A549 (cell line): ENCODE results near the gene PPP1R13L.

Source experiments
- CTCF ChIP-seq: fragments of >200 bp; sonication (Bioruptor Twin); formaldehyde crosslinking; IDR thresholded peaks from 3 replicates; pipeline ENCODE4 v1.5.1; 2016
- REST ChIP-seq: fragments of 200-600 bp; sonication (generic); IDR thresholded peaks from 2 replicates; pipeline ENCODE4 v1.6.1; 2016; ENCODE audit warnings: antibody characterized with exemption, mild to moderate bottlenecking, moderate library complexity

DNA sequence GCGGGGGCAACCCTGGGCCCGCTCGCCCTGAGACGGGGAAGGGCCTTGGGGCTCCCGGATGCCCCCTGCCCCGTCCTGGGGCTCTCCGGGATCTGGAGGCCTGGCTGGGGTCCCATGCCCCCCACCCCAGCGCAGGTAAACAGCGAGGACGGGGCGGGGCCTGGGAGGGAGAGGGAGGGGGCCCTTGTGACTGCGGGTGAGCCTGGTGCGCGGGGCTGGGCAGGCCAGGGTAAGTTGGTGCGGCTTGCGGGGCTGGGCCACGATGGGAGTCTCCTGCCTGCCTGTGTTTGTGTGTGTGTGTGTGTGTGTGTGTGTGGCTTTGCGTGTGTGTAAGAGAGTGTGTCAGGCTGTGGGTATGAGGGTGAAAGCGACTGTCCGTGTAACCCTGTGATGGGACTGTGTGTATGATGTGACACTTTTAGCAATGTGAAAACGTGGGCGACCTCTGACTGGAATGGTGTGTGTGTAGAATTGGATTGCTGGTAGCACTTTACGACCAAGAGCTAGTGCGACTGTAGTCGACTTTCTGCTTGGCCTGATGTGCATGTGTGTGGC lies 63.9 kb downstream of the PPP1R13L start:
- no peak for TF ChIP-seq REST
- no peak for TF ChIP-seq CTCF
